Erythroblast (primary cell): ENCODE measurements around the gene TRAPPC3L.

Source experiments
- DNase-seq, 2 experiments: peaks; one replicate each; lab custom pipeline; 2025; lab: John Stamatoyannopoulos, UW
- GATA1 ChIP-seq: IDR thresholded peaks from 2 replicates; pipeline ENCODE4 v1.6.1; 2011; ENCODE audit warnings: low read depth, mild to moderate bottlenecking, control low read depth, low read length, moderate library complexity
- POLR2A ChIP-seq: IDR thresholded peaks from 2 replicates; pipeline ENCODE4 v1.6.1; 2011; ENCODE audit warnings: mild to moderate bottlenecking, low read length

Gene TRAPPC3L

GRCh38 chr6:116542426-116542825, 3.1 kb downstream of the TRAPPC3L start:
- TF ChIP-seq POLR2A (no peak), GATA1 (no peak)
- no peak for DNase-seq

GRCh38 chr6:116536216-116536621, 9.3 kb downstream of the TRAPPC3L start:
- TF ChIP-seq GATA1 (no peak), POLR2A (no peak)
- DNase-seq = peak; percentile 63 to 73

- TF ChIP-seq GATA1 (no peak), POLR2A (no peak)
- no peak for DNase-seq
These were observed 10.4 kb downstream of the TRAPPC3L start for GRCh38 chr6:116535109-116535508.

- no peak for DNase-seq
- no peak for TF ChIP-seq POLR2A
- no peak for TF ChIP-seq GATA1
These were observed 12.1 kb downstream of the TRAPPC3L start for GRCh38 chr6:116533233-116533957.

- no peak for TF ChIP-seq POLR2A
- no peak for TF ChIP-seq GATA1
- peak; percentile 71 to 79 for DNase-seq
These were observed 13.6 kb downstream of the TRAPPC3L start for GRCh38 chr6:116531675-116532570.

- no peak for DNase-seq
- TF ChIP-seq GATA1 (no peak), POLR2A (no peak)
These were observed 15.0 kb downstream of the TRAPPC3L start for GRCh38 chr6:116530436-116530835.

GRCh38 chr6:116529466-116530290, 15.8 kb downstream of the TRAPPC3L start:
- no peak for DNase-seq
- TF ChIP-seq POLR2A = no peak
- TF ChIP-seq GATA1 = no peak

GRCh38 chr6:116528780-116529179, 16.7 kb downstream of the TRAPPC3L start:
- TF ChIP-seq GATA1 = no peak
- no peak for TF ChIP-seq POLR2A
- DNase-seq = no peak

- DNase-seq = no peak
- TF ChIP-seq GATA1 (no peak), POLR2A (no peak)
These were observed 17.4 kb downstream of the TRAPPC3L start for GRCh38 chr6:116528133-116528532.

GRCh38 chr6:116524236-116524635, 21.2 kb downstream of the TRAPPC3L start:
- no peak for DNase-seq
- TF ChIP-seq POLR2A (no peak), GATA1 (no peak)

- TF ChIP-seq GATA1 (no peak), POLR2A (no peak)
- no peak for DNase-seq
These were observed 22.6 kb downstream of the TRAPPC3L start for GRCh38 chr6:116522896-116523295.

GRCh38 chr6:116518621-116519368, 26.7 kb downstream of the TRAPPC3L start:
- no peak for DNase-seq
- TF ChIP-seq POLR2A (no peak), GATA1 (no peak)

GRCh38 chr6:116515141-116515540, 30.3 kb downstream of the TRAPPC3L start:
- no peak for DNase-seq
- TF ChIP-seq POLR2A = no peak
- no peak for TF ChIP-seq GATA1

GRCh38 chr6:116514111-116514510, 31.4 kb downstream of the TRAPPC3L start:
- DNase-seq = no peak
- TF ChIP-seq POLR2A (no peak), GATA1 (no peak)
